SK-N-SH (cell line): ENCODE measurements around the gene STRBP. TPM values are rescaled to one million over a fixed set of nuclear protein-coding genes. Genes with fewer than 3 reads are reported as not detected.

Source experiments
- CTCF ChIA-PET: fragments of 300-600, 350-600 bp; formaldehyde crosslinking; extraction: SDS; loops from one replicate; lab custom pipeline; 2021; lab: Yijun Ruan, JAX
- POLR2A ChIA-PET: fragments of 350-600 bp; sonication (Branson Sonifier 250); formaldehyde crosslinking; extraction: SDS; loops from one replicate; lab custom pipeline; 2020; ENCODE audit warnings: antibody characterized with exemption, inconsistent platforms; lab: Yijun Ruan, JAX
- DNase-seq: peaks from one replicate; pipeline ENCODE4 v3.0.0; 2012
- H2AFZ ChIP-seq: fragments of 200-600 bp; sonication (generic); 2 replicates; pipeline ENCODE4 v1.8.1; 2016; ENCODE audit warnings: antibody characterized with exemption, mild to moderate bottlenecking, low read depth
- H3F3A ChIP-seq: fragments of 200-600 bp; sonication (generic); replicated peaks from 2 replicates; pipeline ENCODE3; 2016; ENCODE audit warnings: antibody characterized with exemption, mild to moderate bottlenecking; ENCODE audit not compliant: insufficient read depth
- H3K27ac ChIP-seq, 2 experiments: fragments of 200-500 bp in 1 of 2; fragments of 200-600 bp in 1 of 2; sonication (Bioruptor generic) in 1 of 2; sonication (generic), shearing (Covaris generic) in 1 of 2; 2 replicates each; pipeline versions ENCODE4 v1.5.1 to v1.6.1; 2014 to 2016; ENCODE audit warnings: low read depth in 2 of 2, inconsistent platforms in 1 of 2, low read length in 1 of 2, mild to moderate bottlenecking in 1 of 2, mixed read lengths in 1 of 2
- H3K27me3 ChIP-seq: fragments of 200-600 bp; sonication (generic), shearing (Covaris generic); 2 replicates; pipeline ENCODE4 v1.6.1; 2016; ENCODE audit warnings: mixed run types; ENCODE audit not compliant: insufficient read depth
- H3K36me3 ChIP-seq, 2 experiments: fragments of 200-500 bp in 1 of 2; fragments of 200-600 bp in 1 of 2; sonication (Bioruptor generic) in 1 of 2; sonication (generic) in 1 of 2; replicated peaks in 1 of 2; 2 replicates each; pipeline versions ENCODE3 to v1.5.1; 2014 to 2016; ENCODE audit warnings: low read length in 1 of 2, mild to moderate bottlenecking in 1 of 2; ENCODE audit not compliant: insufficient read depth in 2 of 2, control insufficient read depth in 1 of 2
- H3K4me1 ChIP-seq, 2 experiments: fragments of 200-500 bp in 1 of 2; fragments of 200-600 bp in 1 of 2; sonication (Bioruptor generic) in 1 of 2; sonication (generic), shearing (Covaris generic) in 1 of 2; 2 replicates each; pipeline versions ENCODE4 v1.5.1 to v1.6.1; 2014 to 2016; ENCODE audit warnings: low read depth in 1 of 2, low read length in 1 of 2, mixed run types in 1 of 2; ENCODE audit not compliant: insufficient read depth in 2 of 2, control insufficient read depth in 1 of 2
- H3K4me2 ChIP-seq: fragments of 200-600 bp; sonication (generic), shearing (Covaris generic); 2 replicates; pipeline ENCODE4 v1.6.1; 2017; ENCODE audit warnings: mixed run types
- H3K4me3 ChIP-seq, 2 experiments: fragments of 200-500 bp in 1 of 2; fragments of 200-600 bp in 1 of 2; sonication (Bioruptor generic) in 1 of 2; sonication (generic), shearing (Covaris generic) in 1 of 2; 2 replicates each; pipeline versions ENCODE4 v1.5.1 to v1.8.1; 2014 to 2016; ENCODE audit warnings: low read depth in 2 of 2, inconsistent platforms in 1 of 2, low read length in 1 of 2, mild to moderate bottlenecking in 1 of 2, mixed read lengths in 1 of 2, moderate library complexity in 1 of 2
- H3K79me2 ChIP-seq: fragments of 200-600 bp; sonication (generic); 2 replicates; pipeline ENCODE4 v1.8.1; 2017; ENCODE audit warnings: mild to moderate bottlenecking; ENCODE audit not compliant: insufficient read depth
- H3K9ac ChIP-seq: fragments of 200-600 bp; sonication (generic); 2 replicates; pipeline ENCODE4 v1.6.1; 2017; ENCODE audit warnings: mixed run types
- H3K9me2 ChIP-seq: fragments of 200-600 bp; sonication (generic); 2 replicates; pipeline ENCODE4 v1.6.1; 2017; ENCODE audit warnings: mixed run types
- H3K9me3 ChIP-seq: fragments of 200-600 bp; sonication (generic); 2 replicates; pipeline ENCODE4 v1.6.1; 2017; ENCODE audit warnings: mixed run types, mild to moderate bottlenecking, moderate library complexity
- H4K20me1 ChIP-seq: fragments of 200-600 bp; sonication (generic); 2 replicates; pipeline ENCODE4 v1.6.1; 2017; ENCODE audit warnings: mild to moderate bottlenecking, mixed run types; ENCODE audit not compliant: insufficient read depth
- ELF1 ChIP-seq: IDR thresholded peaks from 2 replicates; pipeline ENCODE4 v1.4.0; 2012
- EZH2phosphoT487 ChIP-seq: fragments of 200-600 bp; sonication (generic); IDR thresholded peaks from 2 replicates; pipeline ENCODE4 v1.6.1; 2017; ENCODE audit warnings: low read depth, mixed run types, mild to moderate bottlenecking, antibody characterized with exemption, moderate library complexity, borderline replicate concordance
- FOXM1 ChIP-seq: IDR thresholded peaks from 2 replicates; pipeline ENCODE4 v1.4.0; 2012; ENCODE audit warnings: low read depth, mild to moderate bottlenecking
- GABPA ChIP-seq: IDR thresholded peaks from 2 replicates; pipeline ENCODE4 v1.4.0; 2012; ENCODE audit warnings: low read depth, mild to moderate bottlenecking
- NFIC ChIP-seq: IDR thresholded peaks from 2 replicates; pipeline ENCODE4 v1.4.0; 2012; ENCODE audit warnings: borderline replicate concordance
- NRF1 ChIP-seq: IDR thresholded peaks from 2 replicates; pipeline ENCODE4 v1.6.1; 2012; ENCODE audit warnings: low read depth, mild to moderate bottlenecking, low read length
- RFX5 ChIP-seq: IDR thresholded peaks from 2 replicates; pipeline ENCODE4 v1.6.1; 2012; ENCODE audit warnings: mild to moderate bottlenecking, improper control_type of control experiment, low read length
- RXRA ChIP-seq: IDR thresholded peaks from 2 replicates; pipeline ENCODE4 v1.4.0; 2012; ENCODE audit warnings: low read depth, mild to moderate bottlenecking, borderline replicate concordance
- SIN3A ChIP-seq: IDR thresholded peaks from 2 replicates; pipeline ENCODE4 v1.6.1; 2012; ENCODE audit warnings: low read depth, mild to moderate bottlenecking, low read length, moderate library complexity, borderline replicate concordance
- TCF12 ChIP-seq: IDR thresholded peaks from 2 replicates; pipeline ENCODE4 v1.4.0; 2012
- TEAD4 ChIP-seq: IDR thresholded peaks from 2 replicates; pipeline ENCODE4 v1.4.0; 2012; ENCODE audit warnings: mild to moderate bottlenecking, borderline replicate concordance; ENCODE audit not compliant: insufficient read depth
- WGBS: methylation state at CpG from one replicate; pipeline ENCODE4 v1.1.6; 2017; ENCODE audit warnings: low lambda C conversion rate; 5-methylcytosine and 5-hydroxymethylcytosine counted together
- polyA plus RNA-seq, 3 experiments: library from polyadenylated mRNA; depleted of rRNA; stranded (reverse); fragments of >200 nt; gene quantifications; 2 replicates each; pipeline ENCODE4 v1.2.3, GENCODE V29; 2012
- TF ChIP-seq, protein P1 (sequence below): IDR thresholded peaks from 2 replicates; pipeline ENCODE4; 2012
- TF ChIP-seq, protein P2 (sequence below): IDR thresholded peaks from 2 replicates; pipeline ENCODE4 v1.4.0; 2012; ENCODE audit warnings: low read depth, borderline replicate concordance
- TF ChIP-seq, protein P3 (sequence below): fragments of 200-600 bp; sonication (generic); IDR thresholded peaks from 2 replicates; pipeline ENCODE4 v1.6.1; 2017; ENCODE audit warnings: antibody characterized with exemption, mild to moderate bottlenecking, moderate library complexity

STRBP gene
- polyA plus RNA-seq, 1 of the 3 experiments (the other 2 are of a cell fraction) = 5.9 TPM

DNA sequence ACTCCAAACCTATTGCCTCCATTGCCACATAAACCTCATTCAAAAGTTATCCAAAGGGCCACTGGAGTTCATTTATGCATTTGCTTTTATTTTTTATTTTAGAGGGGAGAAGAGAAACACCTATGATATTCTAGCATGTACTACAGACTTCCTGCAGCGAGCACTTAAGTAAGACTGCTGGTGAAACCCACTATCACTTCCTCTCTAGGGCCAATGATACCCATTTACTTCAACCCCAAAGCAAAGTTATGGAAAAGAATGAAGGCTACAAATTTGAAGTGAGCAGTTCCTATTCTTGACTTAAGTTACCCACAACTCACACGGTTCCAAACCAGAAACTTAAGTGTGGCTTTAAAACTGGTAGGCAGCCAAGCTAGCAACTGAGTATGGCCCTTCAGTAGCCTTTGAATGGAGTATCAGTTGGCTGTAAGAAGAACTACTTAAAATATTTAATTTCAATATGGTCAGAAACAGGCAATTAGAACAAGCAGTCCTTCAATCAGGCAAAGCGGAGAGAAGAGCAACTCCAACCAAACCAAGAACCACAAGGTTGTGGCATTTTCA lies 140.8 kb downstream of the STRBP start:
- WGBS = 100% methylated on average over 3 of the region's 3 CpGs
- H3K79me2 ChIP-seq = no peaks in the 10 kb centered on the region
- H3K27me3 ChIP-seq = no peaks in the 10 kb centered on the region
- H3K4me2 ChIP-seq = no peak overlapping the region
- H3K27ac ChIP-seq = no peak overlapping the region
- no peaks in the 10 kb centered on the region for H4K20me1 ChIP-seq
- POLR2A ChIA-PET = no interaction called here
- no peaks in the 10 kb centered on the region for H3K9me2 ChIP-seq
- H3K4me1 ChIP-seq = no peaks in the 10 kb centered on the region
- peaks cover 0 to 6% of the 10 kb centered on the region in 2 experiments for H3K36me3 ChIP-seq
- no peak for DNase-seq
- TF ChIP-seq, protein P1, sequence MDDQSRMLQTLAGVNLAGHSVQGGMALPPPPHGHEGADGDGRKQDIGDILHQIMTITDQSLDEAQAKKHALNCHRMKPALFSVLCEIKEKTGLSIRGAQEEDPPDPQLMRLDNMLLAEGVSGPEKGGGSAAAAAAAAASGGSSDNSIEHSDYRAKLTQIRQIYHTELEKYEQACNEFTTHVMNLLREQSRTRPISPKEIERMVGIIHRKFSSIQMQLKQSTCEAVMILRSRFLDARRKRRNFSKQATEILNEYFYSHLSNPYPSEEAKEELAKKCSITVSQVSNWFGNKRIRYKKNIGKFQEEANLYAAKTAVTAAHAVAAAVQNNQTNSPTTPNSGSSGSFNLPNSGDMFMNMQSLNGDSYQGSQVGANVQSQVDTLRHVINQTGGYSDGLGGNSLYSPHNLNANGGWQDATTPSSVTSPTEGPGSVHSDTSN = no peak
- TF ChIP-seq ELF1 = no peak
- no peak for TF ChIP-seq TCF12
- TF ChIP-seq, protein P2, sequence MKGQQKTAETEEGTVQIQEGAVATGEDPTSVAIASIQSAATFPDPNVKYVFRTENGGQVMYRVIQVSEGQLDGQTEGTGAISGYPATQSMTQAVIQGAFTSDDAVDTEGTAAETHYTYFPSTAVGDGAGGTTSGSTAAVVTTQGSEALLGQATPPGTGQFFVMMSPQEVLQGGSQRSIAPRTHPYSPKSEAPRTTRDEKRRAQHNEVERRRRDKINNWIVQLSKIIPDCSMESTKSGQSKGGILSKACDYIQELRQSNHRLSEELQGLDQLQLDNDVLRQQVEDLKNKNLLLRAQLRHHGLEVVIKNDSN = no peak
- no peak for TF ChIP-seq RXRA
- no peak for TF ChIP-seq GABPA
- no peak for TF ChIP-seq FOXM1
- TF ChIP-seq EZH2phosphoT487 = no peak
- TF ChIP-seq NRF1 = no peak
- TF ChIP-seq RFX5 = no peak
- CTCF ChIA-PET = no interaction called here
- no peaks in the 10 kb centered on the region for H3K9me3 ChIP-seq
- H3K4me3 ChIP-seq = no peak overlapping the region
- H2AFZ ChIP-seq = no peak overlapping the region
- no peak overlapping the region for H3K9ac ChIP-seq
- no peaks in the 10 kb centered on the region for H3F3A ChIP-seq

DNA sequence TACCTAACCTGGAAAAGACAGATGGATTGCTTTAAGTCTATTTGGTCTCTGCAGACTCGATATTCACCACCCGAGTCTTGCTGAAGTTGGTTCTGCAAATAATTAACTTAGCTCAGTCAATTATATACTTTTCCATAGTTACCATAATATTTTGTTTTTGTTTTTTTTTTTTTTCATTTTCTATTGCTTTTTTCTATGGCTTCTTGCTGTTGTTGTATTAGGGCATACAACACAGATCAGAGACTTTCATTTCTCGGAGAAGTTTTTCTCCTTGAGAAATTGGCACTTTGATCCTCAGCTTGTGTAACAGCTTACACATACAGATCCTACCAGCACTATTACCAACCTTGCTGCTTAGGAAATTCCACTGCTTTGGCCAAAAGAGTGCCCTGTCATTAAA lies 146.9 kb downstream of the STRBP start:
- Histone ChIP-seq H2AFZ (no peak overlapping the region), H4K20me1 (no peaks in the 10 kb centered on the region), H3K27me3 (no peaks in the 10 kb centered on the region), H3K9ac (no peak overlapping the region), H3K79me2 (no peaks in the 10 kb centered on the region), H3K4me2 (no peak overlapping the region), H3F3A (no peaks in the 10 kb centered on the region), H3K36me3 (no peaks in the 10 kb centered on the region), H3K4me3 (no peak overlapping the region), H3K27ac (no peak overlapping the region), H3K4me1 (peaks cover 0 to 6% of the 10 kb centered on the region in 2 experiments; a peak in 1 of 4 replicates), H3K9me3 (no peaks in the 10 kb centered on the region), H3K9me2 (no peaks in the 10 kb centered on the region)
- WGBS = 88% methylated on average over 3 of the region's 3 CpGs
- TF ChIP-seq, protein P3, sequence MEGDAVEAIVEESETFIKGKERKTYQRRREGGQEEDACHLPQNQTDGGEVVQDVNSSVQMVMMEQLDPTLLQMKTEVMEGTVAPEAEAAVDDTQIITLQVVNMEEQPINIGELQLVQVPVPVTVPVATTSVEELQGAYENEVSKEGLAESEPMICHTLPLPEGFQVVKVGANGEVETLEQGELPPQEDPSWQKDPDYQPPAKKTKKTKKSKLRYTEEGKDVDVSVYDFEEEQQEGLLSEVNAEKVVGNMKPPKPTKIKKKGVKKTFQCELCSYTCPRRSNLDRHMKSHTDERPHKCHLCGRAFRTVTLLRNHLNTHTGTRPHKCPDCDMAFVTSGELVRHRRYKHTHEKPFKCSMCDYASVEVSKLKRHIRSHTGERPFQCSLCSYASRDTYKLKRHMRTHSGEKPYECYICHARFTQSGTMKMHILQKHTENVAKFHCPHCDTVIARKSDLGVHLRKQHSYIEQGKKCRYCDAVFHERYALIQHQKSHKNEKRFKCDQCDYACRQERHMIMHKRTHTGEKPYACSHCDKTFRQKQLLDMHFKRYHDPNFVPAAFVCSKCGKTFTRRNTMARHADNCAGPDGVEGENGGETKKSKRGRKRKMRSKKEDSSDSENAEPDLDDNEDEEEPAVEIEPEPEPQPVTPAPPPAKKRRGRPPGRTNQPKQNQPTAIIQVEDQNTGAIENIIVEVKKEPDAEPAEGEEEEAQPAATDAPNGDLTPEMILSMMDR = no peak
- no peak for TF ChIP-seq SIN3A
- no peak for TF ChIP-seq NFIC
- TF ChIP-seq TEAD4 = no peak
- TF ChIP-seq RFX5 = no peak
- TF ChIP-seq RXRA = no peak
- no peak for TF ChIP-seq GABPA
- ChIA-PET CTCF (interaction anchor here (1.9 kb wide), 1 partner anchor 228 kb away, joined by 7 read pairs; no protein-coding TSS in a partner anchor), POLR2A (no interaction called here)
- DNase-seq = no peak
